ENCODE measurements around the gene EIF4G3. TPM values are rescaled to one million over a fixed set of nuclear protein-coding genes. Genes with fewer than 3 reads are reported as not detected.

The EIF4G3 gene
- total and polyA plus RNA-seq, 2 donors (not counting 3 experiments of a cell fraction or from before 2014, with no cell fraction given), result 40.7 to 78.5 TPM

GRCh38 chr1:20996554-20996953, 180.1 kb downstream of the EIF4G3 start:
- POLR2A ChIA-PET, result no interaction called here
- Histone ChIP-seq H3K4me3 (replicated peaks in 1 of 3; ENCODE audit: insufficient read depth in 1 of 3, low read depth in 1 of 3, low read length in 3 of 3) (no peak overlapping the region), H2AFZ (ENCODE audit: low read depth, low read length) (no peak overlapping the region), H3K27ac (ENCODE audit: insufficient read depth, low read depth, low read length) (no peak overlapping the region), H3K79me2 (ENCODE audit: control insufficient read depth, insufficient read depth, low read length) (peaks cover 3% of the 10 kb centered on the region), H3K36me3 (ENCODE audit: control insufficient read depth in 2 of 2, extremely low read depth in 1 of 2, insufficient read depth in 2 of 2, low read length in 2 of 2) (peaks cover 2 to 3% of the 10 kb centered on the region in 2 experiments), H3K9me3 (replicated peaks; ENCODE audit: control insufficient read depth, insufficient read depth, low read length) (no peaks in the 10 kb centered on the region), H3K4me1 (ENCODE audit: control insufficient read depth, extremely low read depth, insufficient read depth, low read length) (no peaks in the 10 kb centered on the region), H3K9me1 (replicated peaks; ENCODE audit: control insufficient read depth, extremely low read depth, insufficient read depth, low read length) (no peaks in the 10 kb centered on the region), H3K9ac (replicated peaks; ENCODE audit: extremely low read depth, insufficient read depth, low read length) (no peak overlapping the region), H4K20me1 (replicated peaks; ENCODE audit: control insufficient read depth, extremely low read depth, insufficient read depth, low read length) (no peaks in the 10 kb centered on the region), H3K27me3 (ENCODE audit: control insufficient read depth in 2 of 2, insufficient read depth in 2 of 2, low read length in 2 of 2) (no peaks in the 10 kb centered on the region), H3K4me2 (ENCODE audit: insufficient read depth, low read length) (no peak overlapping the region)
- DNase-seq (ENCODE audit: low read depth, low spot score) (no peak), FAIRE-seq (no peak)
- dilution Hi-C loops (cut with MboI; ENCODE audit: extremely low pct_ligation_motif_present, low sequenced_read_pairs) (no loop called here), intact Hi-C loops (cut with micrococcal nuclease) (no loop called here)
- CTCF ChIA-PET, result no interaction called here
- BruUV-seq (replicated peaks), result no TSS peak
- TF ChIP-seq MAX (IDR thresholded peaks at IDR 0.05; ENCODE audit: insufficient read depth, insufficient read length) (no peak), POLR2AphosphoS5 (IDR thresholded peaks at IDR 0.05; ENCODE audit: insufficient read depth, low read depth, low read length) (no peak), EZH2 (IDR thresholded peaks at IDR 0.05; ENCODE audit: borderline replicate concordance, low read depth, low read length, severe bottlenecking) (no peak), JUN (IDR thresholded peaks at IDR 0.05; ENCODE audit: borderline replicate concordance, insufficient read depth, insufficient read length, low read depth) (no peak), MYC (IDR thresholded peaks at IDR 0.05; ENCODE audit: low read depth, low read length) (no peak), FOS (IDR thresholded peaks at IDR 0.05; ENCODE audit: borderline replicate concordance, insufficient read depth, low read length) (no peak), POLR2A (IDR thresholded peaks at IDR 0.05; ENCODE audit: low read depth, low read length) (no peak), CTCF (IDR thresholded peaks at IDR 0.05; ENCODE audit: extremely low read depth in 1 of 2, insufficient read depth in 1 of 2, low read depth in 1 of 2, low read length in 2 of 2) (no peak)

All from endothelial cell of umbilical vein (primary cell).